ENCODE data around the gene C1QL3. TPM values are rescaled to one million over a fixed set of nuclear protein-coding genes. Genes with fewer than 3 reads are reported as not detected.

The C1QL3 gene
- total and polyA plus RNA-seq, 2 of the 4 experiments (the other 2 are of a cell fraction): not detected

DNA sequence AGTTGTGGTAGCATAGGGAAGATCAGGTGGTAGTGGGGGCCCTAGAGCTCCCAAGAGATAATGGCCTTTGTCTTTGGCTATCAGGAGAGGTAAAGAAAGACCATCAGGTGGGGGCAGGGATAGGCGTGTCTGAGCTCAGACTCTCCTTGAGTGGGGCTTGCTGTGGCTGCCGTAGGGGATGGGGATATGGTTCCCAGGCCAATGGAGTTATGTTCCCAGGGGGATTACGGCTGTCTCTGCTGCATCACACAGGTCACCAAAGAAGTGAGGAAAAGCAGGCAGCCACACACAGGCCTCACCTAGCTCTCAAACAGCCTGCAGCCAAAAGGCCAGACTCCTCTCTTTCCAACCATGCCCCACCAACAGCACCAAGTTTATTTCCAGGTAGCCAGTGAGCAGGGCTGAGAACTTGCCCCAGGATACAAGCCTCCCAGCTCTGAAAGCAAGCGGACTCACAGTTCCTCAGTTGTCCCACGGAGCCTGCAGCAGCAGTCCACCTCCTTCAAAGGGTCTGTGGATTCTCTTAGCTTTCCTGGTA lies 37.6 kb upstream of the C1QL3 start:
- H3K27ac ChIP-seq (ENCODE audit: insufficient read depth, low read length): no peak overlapping the region
- H3K4me3 ChIP-seq (ENCODE audit: insufficient read depth, low read depth, low read length): no peak overlapping the region
- no peak overlapping the region for H2BK120ac ChIP-seq (ENCODE audit: low read depth, low read length)
- TF ChIP-seq NFE2L2 (IDR thresholded peaks at IDR 0.05; ENCODE audit: low read depth, low read length) (no peak), FOS (IDR thresholded peaks at IDR 0.05; ENCODE audit: low read depth, low read length) (no peak), ELK1 (IDR thresholded peaks at IDR 0.05; ENCODE audit: borderline replicate concordance, low read depth, low read length) (no peak), SMC3 (IDR thresholded peaks at IDR 0.05; ENCODE audit: low read depth, low read length) (no peak), CHD1 (IDR thresholded peaks at IDR 0.05; ENCODE audit: low read depth, low read length) (no peak), RAD21 (IDR thresholded peaks at IDR 0.05; ENCODE audit: low read length) (no peak), RFX5 (IDR thresholded peaks at IDR 0.05; ENCODE audit: low read depth, low read length) (no peak), CTCF (conservative IDR thresholded peaks at IDR 0.05; ENCODE audit: low read depth, low read length) (no peak), CEBPB (IDR thresholded peaks at IDR 0.05; ENCODE audit: low read depth, low read length) (no peak), MAFK (IDR thresholded peaks at IDR 0.05; ENCODE audit: low read depth, low read length) (no peak), BHLHE40 (IDR thresholded peaks at IDR 0.05; ENCODE audit: low read depth, low read length) (no peak), MAZ (IDR thresholded peaks at IDR 0.05; ENCODE audit: borderline replicate concordance, low read depth, low read length) (no peak), MXI1 (IDR thresholded peaks at IDR 0.05; ENCODE audit: borderline replicate concordance, low read depth, low read length) (no peak)
- TF ChIP-seq, protein P1, sequence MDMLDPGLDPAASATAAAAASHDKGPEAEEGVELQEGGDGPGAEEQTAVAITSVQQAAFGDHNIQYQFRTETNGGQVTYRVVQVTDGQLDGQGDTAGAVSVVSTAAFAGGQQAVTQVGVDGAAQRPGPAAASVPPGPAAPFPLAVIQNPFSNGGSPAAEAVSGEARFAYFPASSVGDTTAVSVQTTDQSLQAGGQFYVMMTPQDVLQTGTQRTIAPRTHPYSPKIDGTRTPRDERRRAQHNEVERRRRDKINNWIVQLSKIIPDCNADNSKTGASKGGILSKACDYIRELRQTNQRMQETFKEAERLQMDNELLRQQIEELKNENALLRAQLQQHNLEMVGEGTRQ (IDR thresholded peaks at IDR 0.05; ENCODE audit: low read depth, low read length): no peak
- no peak overlapping the region for H3K14ac ChIP-seq (replicated peaks; ENCODE audit: low read depth, low read length)
- H2BK20ac ChIP-seq (ENCODE audit: low read depth, low read length): no peak overlapping the region
- no peak overlapping the region for H3K4me2 ChIP-seq (ENCODE audit: low read depth, low read length)
- intact Hi-C loops (cut with micrococcal nuclease): no loop called here
- ChIA-PET POLR2A (ENCODE audit: unreplicated experiment) (no interaction called here), CTCF (no interaction called here)
- H2BK15ac ChIP-seq (ENCODE audit: low read depth, low read length): no peak overlapping the region
- no peak overlapping the region for H3K56ac ChIP-seq (ENCODE audit: extremely low read depth, insufficient read depth, low read length)
- H2AK9ac ChIP-seq (replicated peaks; ENCODE audit: low read depth, low read length, poor library complexity): no peak overlapping the region
- H3K9ac ChIP-seq (ENCODE audit: low read depth, low read length): no peak overlapping the region
- H2BK5ac ChIP-seq (ENCODE audit: low read depth, low read length, poor library complexity, severe bottlenecking): no peak overlapping the region
- no peaks in the 10 kb centered on the region for H4K20me1 ChIP-seq (ENCODE audit: insufficient read depth, low read length)
- in situ Hi-C loops (cut with MboI; ENCODE audit: low sequenced_read_pairs): no loop called here
- no peaks in the 10 kb centered on the region for H3K79me1 ChIP-seq (ENCODE audit: low read depth in 1 of 2, low read length in 2 of 2)
- H3K4me1 ChIP-seq (ENCODE audit: control insufficient read depth, insufficient read depth, low read length): no peaks in the 10 kb centered on the region
- no peaks in the 10 kb centered on the region for H3K27me3 ChIP-seq (ENCODE audit: control insufficient read depth, insufficient read depth, low read length)
- H3K4ac ChIP-seq (ENCODE audit: low read depth, low read length): no peak overlapping the region
- no peak overlapping the region for H4K5ac ChIP-seq (ENCODE audit: low read depth, low read length)
- DNase-seq (no peak), ATAC-seq (ENCODE audit: low read depth) (no peak)
- no peak overlapping the region for H4K8ac ChIP-seq (ENCODE audit: low read depth in 2 of 2, low read length in 2 of 2)
- WGBS, 2 experiments (ENCODE audit: extremely low coverage in 2 of 2, insufficient read length in 1 of 2): 35% methylated on average over 2 of the region's 5 CpGs; no CpG with 5 or more reads in 1 of the 2 experiments
- BruUV-seq (replicated peaks): no TSS peak
- no peak overlapping the region for H2AFZ ChIP-seq (replicated peaks; ENCODE audit: low read length, poor library complexity)
- H2AK5ac ChIP-seq (ENCODE audit: low read depth, low read length): no peak overlapping the region
- dilution Hi-C loops (cut with HindIII; ENCODE audit: low sequenced_read_pairs, unreplicated experiment): no loop called here
- H3K9me1 ChIP-seq (ENCODE audit: insufficient read depth, low read length): no peaks in the 10 kb centered on the region
- no peaks in the 10 kb centered on the region for H3K36me3 ChIP-seq (ENCODE audit: control insufficient read depth, insufficient read depth, low read length)
- no peaks in the 10 kb centered on the region for H3K9me3 ChIP-seq (ENCODE audit: control insufficient read depth, insufficient read depth, low read length)
- no peak overlapping the region for H3K18ac ChIP-seq (ENCODE audit: low read depth, low read length)
- H3K23ac ChIP-seq (ENCODE audit: low read depth, low read length): no peak overlapping the region
- H4K91ac ChIP-seq (ENCODE audit: insufficient read depth, low read depth, low read length): no peak overlapping the region
